Head of caudate nucleus (tissue), 42 donors: ENCODE results near the gene THRA.

ENCODE experiments used
- DNase-seq, 42 donors: peaks; one replicate each; pipeline versions ENCODE4 v3.0.0 to v3.0.0-alpha.2; 2020 to 2021; ENCODE audit warnings: mixed read lengths in 7 of 42
- intact Hi-C: fragments of 100-400 bp; cut with DNase I; formaldehyde crosslinking; loops from one replicate; pipeline ENCODE4 v1.15.0; 2022

The THRA gene

GRCh38 chr17:40061609-40062038, 1.1 kb upstream of the THRA start:
- peak in 3 of 42 donors; percentile 13 to 40 (median 30) for DNase-seq
- intact Hi-C loops, result no loop called here

DNA sequence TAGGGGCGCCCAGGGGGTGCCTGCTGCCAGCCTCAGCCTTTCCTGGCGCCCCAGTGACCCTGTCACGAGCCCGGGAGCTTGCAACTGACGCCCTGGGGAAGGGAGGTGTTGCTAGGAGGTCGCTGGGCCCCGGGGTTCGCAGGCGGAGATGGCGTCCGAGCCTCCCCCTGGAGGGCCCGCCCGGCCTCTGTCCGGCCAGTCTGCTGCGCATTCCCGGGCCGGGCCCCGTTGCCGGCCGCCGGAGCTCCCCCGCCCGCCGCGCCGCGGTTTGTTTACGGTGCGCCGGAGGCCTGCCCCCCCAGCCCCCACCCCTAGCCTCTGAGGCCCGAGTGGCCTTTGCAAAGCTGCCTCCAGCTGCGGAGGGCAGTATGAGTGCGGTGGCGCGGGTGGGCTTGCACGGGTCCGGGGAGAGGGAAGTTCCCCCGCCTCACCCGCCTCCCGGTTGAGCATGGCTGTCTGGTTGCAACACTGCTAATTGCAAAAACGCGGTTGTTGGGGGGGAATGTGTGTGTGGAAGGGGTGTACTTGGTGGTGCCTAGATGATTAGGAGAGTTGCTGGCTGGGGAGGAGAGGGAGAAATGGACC, 514 bp downstream of the THRA start:
- intact Hi-C loops, result no loop called here
- DNase-seq, result peak in 36 of 42 donors; percentile 26 to 75 (median 52)

DNA sequence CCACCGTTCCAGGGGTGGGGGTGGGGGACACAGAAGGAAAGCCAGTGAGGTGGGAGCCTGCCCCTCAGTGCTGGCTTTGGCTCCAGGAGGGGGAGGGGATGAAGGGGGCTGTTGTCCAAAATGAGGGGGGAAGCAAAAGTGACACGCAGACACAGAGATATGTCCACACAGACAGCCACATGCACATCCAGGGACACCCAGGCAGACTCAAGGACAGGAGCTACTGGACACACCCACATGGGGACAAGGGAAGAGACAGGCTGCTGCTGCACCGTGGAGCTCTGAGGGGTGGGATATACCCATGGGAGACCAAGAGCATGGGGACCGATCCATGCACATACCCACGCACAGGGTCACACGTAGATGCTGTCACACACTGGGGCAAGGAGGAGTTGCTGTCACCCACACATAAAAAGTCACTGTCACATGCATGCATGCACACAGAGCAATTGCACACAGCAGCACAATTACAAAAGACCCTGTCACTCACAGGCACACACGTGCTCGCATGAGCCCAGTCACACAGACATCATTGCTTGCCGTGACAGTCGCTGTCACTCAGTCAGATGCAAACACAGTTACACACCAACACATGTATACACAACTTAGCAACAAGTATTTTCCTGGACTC, 1.3 kb downstream of the THRA start:
- peak; percentile 51 to 91 (median 74) for DNase-seq
- intact Hi-C loops, result no loop called here

GRCh38 chr17:40064971-40065768, 2.4 kb downstream of the THRA start:
- intact Hi-C loops, result no loop called here
- peak in 24 of 42 donors; percentile 31 to 74 (median 46) for DNase-seq

DNA sequence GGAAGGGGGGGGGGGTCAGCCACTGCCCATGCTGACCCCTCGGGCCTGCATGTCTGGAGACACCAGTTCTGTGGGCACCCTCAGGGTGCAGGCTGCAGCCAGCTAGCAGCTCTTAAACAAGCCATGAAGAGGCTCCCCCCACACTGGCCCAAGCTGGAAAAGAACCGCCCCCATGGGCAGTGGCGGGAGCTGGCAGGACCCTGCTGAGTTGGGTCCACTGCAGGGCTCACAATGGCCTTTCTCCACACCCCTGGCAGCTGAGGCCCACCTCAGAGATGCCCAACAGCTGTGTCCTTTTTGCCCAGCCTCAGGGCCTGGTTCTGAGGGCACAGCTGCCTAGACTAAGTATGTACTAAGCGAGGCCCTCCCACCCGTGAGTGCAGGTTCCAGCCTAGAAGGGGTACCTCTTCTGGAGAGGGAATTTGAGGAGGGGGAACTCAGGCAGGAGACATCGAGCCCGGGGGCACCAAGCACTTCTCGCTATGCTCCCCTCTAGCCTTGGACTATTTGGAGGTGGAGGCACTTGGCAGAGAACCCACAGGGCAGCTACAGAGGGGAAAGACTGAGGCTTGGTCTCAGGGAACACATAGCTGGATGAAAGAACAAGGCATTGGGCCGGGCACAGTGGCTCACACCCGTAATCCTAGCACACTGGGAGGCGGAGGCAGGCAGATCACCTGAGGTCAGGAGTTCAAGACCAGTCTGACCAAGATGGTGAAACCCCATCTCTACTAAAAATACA, 3.2 kb downstream of the THRA start:
- intact Hi-C loops, result no loop called here
- DNase-seq, result peak in 30 of 42 donors; percentile 19 to 74 (median 50)

GRCh38 chr17:40067710-40068109, 4.9 kb downstream of the THRA start:
- intact Hi-C loops, result no loop called here
- no peak for DNase-seq

DNA sequence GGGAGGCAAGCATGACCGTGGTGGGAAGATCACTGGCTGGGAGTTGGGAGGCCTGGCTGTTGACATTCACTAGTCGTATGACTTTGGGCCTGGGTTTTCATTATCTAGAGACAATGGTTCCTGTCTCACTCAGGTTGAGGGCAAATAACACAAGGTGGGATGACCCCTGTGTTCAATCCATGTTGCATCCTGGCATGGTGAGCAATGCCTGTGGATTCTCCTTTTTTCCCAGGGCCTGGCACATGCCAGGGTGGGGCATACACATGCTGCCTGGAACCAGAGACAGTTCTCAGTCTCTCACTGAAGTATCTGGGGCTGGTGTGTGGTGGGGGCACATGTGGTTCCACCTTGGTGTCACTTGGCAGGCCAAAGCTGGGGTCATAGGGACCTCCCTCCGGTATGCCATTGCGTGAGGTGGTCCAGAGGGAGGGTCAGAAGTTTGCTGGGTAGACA, 5.4 kb downstream of the THRA start:
- intact Hi-C loops, result no loop called here
- peak in 9 of 42 donors; percentile 21 to 65 (median 44) for DNase-seq

DNA sequence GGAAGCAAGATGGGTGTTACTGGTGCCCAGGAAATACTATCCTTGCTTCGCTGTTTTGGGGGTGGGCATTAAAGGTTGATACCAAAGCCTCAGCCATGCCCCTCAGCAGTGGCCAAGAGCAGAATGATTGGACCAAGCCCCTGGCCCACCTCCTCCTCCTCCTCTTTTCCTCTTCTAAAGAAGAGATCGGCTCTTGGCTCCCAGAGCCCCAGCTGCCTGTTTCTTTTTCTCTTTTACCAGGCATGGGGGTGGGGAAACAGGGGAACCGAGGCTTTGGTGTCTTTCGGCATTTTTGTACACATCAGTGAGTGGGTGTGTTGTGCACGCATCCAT, 5.8 kb downstream of the THRA start:
- DNase-seq, result no peak
- intact Hi-C loops, result no loop called here

- peak; percentile 89 to 98 (median 95) for DNase-seq
- intact Hi-C loops, result no loop called here
Measured at GRCh38 chr17:40068917-40069750, 6.4 kb downstream of the THRA start.

DNA sequence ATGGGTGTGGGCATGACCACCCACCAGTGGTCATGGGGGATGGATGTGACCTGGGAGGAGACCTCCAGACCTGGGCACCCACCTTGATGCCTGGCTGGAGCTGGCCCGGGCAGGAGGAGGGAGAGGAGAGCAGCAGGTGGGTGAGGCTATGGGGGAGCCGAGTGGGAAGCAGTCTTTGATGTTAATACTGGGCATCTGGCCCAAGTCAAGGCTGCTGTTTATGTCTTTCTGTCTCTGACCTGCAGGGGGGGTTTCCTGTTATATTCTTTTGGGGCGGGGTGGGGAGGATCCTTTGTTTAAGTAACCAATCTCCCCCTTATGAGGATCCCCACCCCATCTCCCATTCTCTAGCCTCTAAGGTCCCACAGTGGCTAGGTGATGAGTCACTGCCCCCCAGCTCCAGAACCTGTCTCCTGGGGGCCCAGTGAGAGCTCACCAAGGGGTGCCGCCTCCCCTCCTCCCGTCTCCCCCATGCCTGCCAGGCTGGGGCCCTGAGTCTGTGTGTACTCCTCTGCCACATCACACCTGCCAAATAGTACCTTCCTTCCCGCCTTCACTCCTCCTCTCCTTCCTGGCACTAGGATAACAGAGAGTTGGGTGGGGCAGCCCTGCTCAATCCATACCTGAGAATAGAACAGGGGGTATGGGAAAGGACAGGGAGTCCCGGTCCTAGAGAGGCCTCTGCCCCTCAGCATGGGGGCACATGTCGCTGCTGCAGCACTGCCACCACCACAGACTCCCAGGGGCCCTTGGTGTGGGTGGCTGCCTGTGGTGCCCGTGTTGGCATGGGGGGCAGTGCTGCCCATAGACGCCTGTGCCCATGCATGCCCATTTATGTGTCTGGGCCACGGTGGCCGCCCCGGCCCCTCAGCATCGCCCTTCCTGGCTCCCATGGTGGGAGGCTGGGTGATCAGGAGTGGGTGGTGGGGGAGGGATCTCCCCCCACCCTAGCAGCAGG, 7.3 kb downstream of the THRA start:
- DNase-seq, result peak in 39 of 42 donors; percentile 44 to 93 (median 74)
- intact Hi-C loops, result loop anchor here (5.0 kb wide), 1 partner anchor 37 kb away; no protein-coding TSS in a partner anchor

DNA sequence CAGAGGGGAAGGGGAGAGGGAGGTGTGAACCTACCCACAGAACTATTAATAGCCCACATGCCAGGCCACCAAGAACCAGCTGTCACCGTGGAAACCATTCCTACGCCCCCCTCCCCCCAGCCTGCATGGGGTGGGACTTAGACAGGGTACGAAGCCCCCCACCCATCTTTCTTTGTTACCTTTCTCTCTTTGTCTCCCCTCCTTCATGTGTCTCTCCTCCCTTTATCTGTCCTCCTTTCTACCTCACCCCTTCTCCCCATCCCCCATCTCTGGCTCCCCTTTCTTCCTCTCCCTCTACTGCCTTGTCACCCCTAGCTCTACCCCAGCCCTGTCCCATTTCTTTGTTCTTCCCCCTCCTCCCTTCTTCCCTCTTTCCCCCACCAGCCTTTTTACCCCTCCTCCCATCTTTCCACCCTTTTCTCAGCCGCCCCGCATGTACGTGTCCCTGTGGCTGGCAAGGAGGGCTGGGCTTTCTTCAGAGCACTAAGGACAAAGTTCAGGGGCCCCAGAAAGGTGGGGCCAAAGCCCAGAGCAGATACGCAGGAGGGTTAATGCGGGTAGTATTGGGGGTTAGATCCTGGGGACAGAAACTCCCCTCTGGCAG, 8.0 kb downstream of the THRA start:
- intact Hi-C loops, result loop anchor here (5.0 kb wide), 1 partner anchor 36 kb away; no protein-coding TSS in a partner anchor
- peak in 2 of 42 donors; percentile 2 to 36 for DNase-seq

- intact Hi-C loops, result loop anchor here (5.0 kb wide), 1 partner anchor 36 kb away; no protein-coding TSS in a partner anchor
- DNase-seq, result peak in 39 of 42 donors; percentile 49 to 86 (median 73)
Measured at GRCh38 chr17:40071313-40072039, 8.7 kb downstream of the THRA start.

GRCh38 chr17:40072040-40072734, 9.4 kb downstream of the THRA start:
- DNase-seq, result peak; percentile 90 to 99 (median 95)
- intact Hi-C loops, result loop anchor here (5.0 kb wide), 1 partner anchor 35 kb away; no protein-coding TSS in a partner anchor

GRCh38 chr17:40072735-40073346, 10.1 kb downstream of the THRA start:
- peak in 6 of 42 donors; percentile 23 to 51 (median 38) for DNase-seq
- intact Hi-C loops, result loop anchor here (5.0 kb wide), 1 partner anchor 34 kb away; no protein-coding TSS in a partner anchor
